Measurements from ENCODE around the gene FKRP.
A peak's percentile ranks its signal among the peaks of the same experiment; 100 is the strongest.
"Not testable (repeated sequence)": the region's sequence is repeated elsewhere in the genome, so short reads cannot be mapped to it uniquely, and the experiment has no call there.

Gene FKRP

DNA sequence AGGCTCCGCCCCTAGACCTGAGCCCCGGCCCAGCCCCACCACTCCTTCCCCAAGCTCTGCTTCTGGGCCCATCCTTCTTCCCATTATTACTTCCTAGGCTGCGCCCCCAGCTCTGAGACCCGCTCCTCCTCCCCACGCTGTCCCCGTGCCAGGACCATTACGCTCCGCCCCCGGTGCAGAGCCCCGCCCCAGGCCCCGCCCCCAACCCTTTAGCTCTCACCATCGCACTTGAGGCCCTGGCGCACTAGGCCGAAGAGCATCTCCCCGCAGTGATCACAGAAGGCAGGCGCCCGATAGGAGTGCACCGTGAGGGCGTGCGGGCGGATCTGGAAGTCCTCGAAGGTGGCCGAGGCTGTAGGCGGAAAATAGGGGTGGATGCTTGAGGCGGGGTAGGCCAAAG, 35.2 kb upstream of the FKRP start:
- DNase-seq (ENCODE audit: low spot score): no peak
- H3K4me3 ChIP-seq: no peak overlapping the region
- TF ChIP-seq, protein P1, sequence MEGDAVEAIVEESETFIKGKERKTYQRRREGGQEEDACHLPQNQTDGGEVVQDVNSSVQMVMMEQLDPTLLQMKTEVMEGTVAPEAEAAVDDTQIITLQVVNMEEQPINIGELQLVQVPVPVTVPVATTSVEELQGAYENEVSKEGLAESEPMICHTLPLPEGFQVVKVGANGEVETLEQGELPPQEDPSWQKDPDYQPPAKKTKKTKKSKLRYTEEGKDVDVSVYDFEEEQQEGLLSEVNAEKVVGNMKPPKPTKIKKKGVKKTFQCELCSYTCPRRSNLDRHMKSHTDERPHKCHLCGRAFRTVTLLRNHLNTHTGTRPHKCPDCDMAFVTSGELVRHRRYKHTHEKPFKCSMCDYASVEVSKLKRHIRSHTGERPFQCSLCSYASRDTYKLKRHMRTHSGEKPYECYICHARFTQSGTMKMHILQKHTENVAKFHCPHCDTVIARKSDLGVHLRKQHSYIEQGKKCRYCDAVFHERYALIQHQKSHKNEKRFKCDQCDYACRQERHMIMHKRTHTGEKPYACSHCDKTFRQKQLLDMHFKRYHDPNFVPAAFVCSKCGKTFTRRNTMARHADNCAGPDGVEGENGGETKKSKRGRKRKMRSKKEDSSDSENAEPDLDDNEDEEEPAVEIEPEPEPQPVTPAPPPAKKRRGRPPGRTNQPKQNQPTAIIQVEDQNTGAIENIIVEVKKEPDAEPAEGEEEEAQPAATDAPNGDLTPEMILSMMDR (IDR thresholded peaks at IDR 0.05): no peak
- no peak overlapping the region for H3K27ac ChIP-seq

DNA sequence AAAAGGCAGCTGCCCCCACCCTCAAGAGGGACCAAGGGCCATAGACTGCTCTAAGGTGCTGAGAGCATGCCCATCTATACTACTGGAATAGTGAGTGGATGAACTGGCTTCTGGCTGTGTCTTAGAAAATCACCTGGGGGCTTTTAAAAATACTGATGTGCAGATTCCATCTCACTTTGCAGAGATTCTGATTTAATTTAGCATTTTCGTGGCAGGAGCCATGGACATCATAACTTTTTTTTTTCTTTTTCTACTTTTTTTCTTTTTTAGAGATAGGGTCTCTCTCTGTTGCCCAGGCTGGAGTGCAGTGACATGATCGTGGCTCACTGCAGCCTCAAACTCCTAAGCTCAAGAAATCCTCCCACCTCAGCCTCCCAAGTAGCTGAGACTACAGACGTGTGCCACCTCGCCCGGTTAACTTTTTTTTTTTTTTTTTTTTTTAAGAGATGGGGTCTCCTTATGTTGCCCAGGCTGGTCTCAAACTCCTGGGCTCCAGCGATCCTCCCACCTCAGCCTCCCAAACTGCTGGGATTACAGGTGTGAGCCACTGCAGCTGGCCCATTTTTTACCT, 33.0 kb upstream of the FKRP start:
- not testable (repeated sequence) for DNase-seq (ENCODE audit: low spot score); H3K4me3 ChIP-seq; H3K27ac ChIP-seq

DNA sequence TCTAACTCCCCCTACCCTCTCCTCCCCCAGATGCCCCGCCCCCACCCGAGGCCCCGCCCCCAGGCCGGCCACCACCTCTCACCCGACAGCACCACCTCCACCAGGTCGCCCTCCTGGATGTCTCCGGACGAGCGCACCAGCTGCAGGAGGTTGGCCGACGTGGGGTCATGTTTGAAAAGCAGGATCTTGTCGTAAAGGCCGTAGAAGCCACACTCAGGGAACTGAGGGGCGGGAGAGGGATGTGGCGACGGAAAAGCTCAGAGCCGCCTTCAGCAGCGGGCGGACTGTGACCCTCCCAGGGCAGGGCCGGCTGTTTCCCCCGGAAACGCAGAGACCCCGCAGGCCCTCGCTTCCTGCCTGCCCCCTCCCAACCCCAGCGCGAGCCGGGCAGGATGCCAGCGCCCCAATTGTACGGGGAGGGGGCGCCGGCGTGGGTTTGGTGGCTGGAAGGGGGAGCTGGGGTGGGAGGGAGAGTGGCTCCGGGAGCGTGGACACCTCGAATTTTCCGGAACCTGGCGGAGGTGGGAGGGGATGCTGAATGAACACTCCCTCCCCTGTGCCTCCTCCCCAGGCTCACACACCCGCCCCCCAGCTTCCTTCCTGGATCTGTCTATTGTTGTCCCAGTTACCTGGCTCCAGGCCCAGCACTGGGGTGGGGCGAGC, 31.9 kb upstream of the FKRP start:
- TF ChIP-seq, protein P1 (IDR thresholded peaks at IDR 0.05): no peak
- peak; percentile 91 for DNase-seq (ENCODE audit: low spot score)
- Histone ChIP-seq H3K4me3 (peak overlapping the region; percentile 95), H3K27ac (peak overlapping the region; percentile 79 to 90)

DNA sequence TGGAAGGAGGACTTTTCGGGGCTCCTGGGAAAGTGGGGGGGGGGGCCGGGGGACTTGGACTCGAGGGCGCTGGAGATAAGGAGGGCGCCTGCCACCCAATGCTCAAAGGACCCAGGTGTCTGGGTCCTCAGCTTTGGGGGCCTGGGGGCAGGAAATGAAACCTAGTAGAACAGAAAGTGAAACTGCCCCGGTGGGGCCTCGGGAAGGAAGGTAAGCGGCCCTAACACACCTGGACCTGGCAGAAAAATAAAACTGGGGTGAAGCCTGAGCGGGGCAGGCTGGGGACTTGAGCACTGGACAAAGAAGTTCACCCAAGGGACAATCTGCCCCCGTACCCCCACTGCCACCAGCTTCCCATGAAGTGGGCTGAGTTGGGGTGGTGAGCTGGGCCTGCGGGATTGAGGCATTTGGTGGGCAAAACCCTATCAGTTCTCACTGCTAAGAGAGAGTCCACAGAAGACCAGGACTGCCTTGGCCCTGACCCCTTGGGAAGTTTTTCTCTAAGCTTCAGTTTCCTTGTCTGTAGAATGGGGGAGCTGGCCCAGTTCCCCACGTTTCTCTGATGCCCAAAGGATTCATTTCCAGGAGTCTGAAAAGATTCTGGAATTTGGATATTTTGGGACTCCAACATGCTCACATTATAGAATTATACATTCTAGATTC, 31.3 kb upstream of the FKRP start:
- TF ChIP-seq, protein P1 (IDR thresholded peaks at IDR 0.05): no peak

DNA sequence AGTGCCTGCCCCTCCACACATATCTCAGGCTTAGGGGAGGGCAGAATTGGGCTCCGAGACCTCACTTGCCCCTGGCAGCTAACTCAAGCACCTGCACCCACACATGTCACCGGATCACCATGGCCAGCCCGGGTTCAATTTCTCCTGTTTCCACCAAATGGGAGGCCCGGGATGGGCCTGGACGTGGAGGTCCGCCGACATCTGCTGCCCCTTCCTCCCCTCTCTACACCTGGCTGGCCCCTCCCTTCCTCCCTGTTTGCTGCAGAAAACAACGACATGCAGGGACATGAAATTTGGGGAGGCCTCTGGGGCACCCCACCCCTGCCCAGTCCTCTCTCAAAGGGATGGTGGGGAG, 30.3 kb upstream of the FKRP start:
- Histone ChIP-seq H3K27ac (peak overlapping the region; percentile 92 to 97), H3K4me3 (peak overlapping the region; percentile 95)
- TF ChIP-seq, protein P1 (IDR thresholded peaks at IDR 0.05): no peak
- peak; percentile 73 for DNase-seq (ENCODE audit: low spot score)

More for the DNA sequence above, 31.3 kb upstream of the FKRP start:
- peak; percentile 80 for DNase-seq (ENCODE audit: low spot score)
- Histone ChIP-seq H3K4me3 (peak overlapping the region; percentile 95), H3K27ac (peak overlapping the region; percentile 79 to 90)

DNA sequence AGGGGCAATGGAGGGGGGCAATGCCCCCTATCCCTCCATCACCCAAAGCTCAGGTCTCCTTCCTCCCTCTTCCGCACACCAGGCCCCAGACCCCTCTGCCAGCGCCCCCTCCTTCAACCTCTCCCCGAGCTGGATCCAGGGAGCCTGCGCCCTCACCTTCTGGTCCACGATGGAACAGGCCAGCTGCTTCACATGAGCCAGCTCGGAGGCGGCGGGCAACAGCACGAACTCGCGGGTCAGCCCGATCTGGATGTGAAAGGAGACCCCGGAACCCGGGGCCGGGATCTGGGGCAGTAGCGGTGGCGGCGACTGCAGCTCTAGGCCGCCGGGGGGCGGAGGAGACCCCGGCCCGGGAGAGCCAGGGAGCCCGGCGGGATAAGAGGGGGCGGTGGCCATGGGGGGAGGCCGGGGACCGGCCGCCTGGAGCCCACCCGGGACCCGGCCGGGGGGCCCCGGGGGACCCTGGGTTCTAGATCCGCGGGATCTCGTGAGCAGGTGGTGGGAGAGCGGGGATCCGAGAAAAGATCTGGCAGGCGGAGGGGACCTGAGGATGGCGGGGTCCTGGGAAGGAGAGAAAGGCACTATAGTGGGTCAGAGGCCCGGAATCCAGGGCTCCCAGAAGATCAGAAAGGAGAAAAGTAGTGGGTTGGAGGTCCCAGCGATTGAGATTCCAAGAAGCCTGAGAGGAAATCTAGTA, 29.7 kb upstream of the FKRP start:
- peak overlapping the region; percentile 95 for H3K4me3 ChIP-seq
- TF ChIP-seq, protein P1 (IDR thresholded peaks at IDR 0.05): no peak
- peak; percentile 75 for DNase-seq (ENCODE audit: low spot score)
- H3K27ac ChIP-seq: peak overlapping the region; percentile 92 to 97

DNA sequence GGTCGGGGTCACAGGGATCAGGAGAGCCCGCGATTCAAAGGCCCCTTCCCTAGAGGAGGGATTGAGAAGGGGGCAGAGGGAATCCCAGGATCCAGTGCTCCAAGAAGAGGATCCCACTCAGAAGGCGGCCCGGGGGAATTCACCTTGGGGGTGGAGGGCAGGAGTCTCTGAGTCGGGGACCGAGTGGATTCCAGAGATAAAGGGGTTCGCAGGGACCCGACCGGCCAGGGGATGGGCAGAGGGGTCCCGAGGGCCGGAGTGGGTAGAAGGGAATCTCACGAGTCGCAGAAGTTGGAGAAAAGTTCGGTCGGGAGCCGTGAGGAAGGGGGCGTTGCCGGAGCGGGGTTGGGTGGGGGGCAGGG, 29.2 kb upstream of the FKRP start:
- peak; percentile 77 for DNase-seq (ENCODE audit: low spot score)
- Histone ChIP-seq H3K27ac (peak overlapping the region; percentile 92 to 97), H3K4me3 (peak overlapping the region; percentile 95)
- TF ChIP-seq, protein P1 (IDR thresholded peaks at IDR 0.05): no peak

Data from coronary artery (tissue), 2 donors.